AG09309 (cell line): ENCODE data around the gene KLF15.

Experiments used
- DNase-seq: peaks from one replicate; pipeline ENCODE4 v3.0.0-alpha.2; 2010; ENCODE audit warnings: low read depth
- H3K4me3 ChIP-seq: 2 replicates; pipeline ENCODE4 v1.5.1; 2011; ENCODE audit warnings: mild to moderate bottlenecking, low read depth, low read length, moderate library complexity; ENCODE audit not compliant: control insufficient read depth
- CTCF ChIP-seq: IDR thresholded peaks from 2 replicates; pipeline ENCODE4 v1.5.1; 2011; ENCODE audit warnings: mild to moderate bottlenecking, low read depth, low read length, inconsistent platforms; ENCODE audit not compliant: insufficient read depth, control insufficient read depth; ENCODE audit errors: missing control alignments

The KLF15 gene

DNA sequence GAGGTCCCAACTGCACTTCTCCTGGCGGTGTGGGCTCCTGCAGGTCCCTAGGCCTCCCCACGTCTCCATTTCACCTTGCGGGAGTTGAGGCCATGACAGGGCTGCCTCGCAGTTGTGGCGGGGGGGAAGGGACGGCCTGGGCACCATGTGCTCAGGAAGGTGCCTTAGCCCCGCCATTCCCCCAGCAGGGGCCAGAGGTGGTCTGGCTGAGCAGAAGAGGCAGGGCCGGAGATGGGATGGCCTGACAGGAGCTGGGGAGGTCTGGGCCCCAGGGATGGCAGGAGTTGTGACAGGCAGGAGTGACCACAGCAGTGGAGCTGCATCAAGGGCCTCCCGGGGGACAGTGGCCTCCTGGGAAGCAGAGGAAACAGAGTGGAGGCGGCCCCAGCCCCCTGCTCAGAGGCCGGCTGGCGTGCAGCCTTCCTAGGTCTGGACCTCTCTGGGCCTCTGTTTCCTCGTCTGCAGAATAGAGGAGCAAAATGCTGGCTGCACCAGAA, 18.7 kb upstream of the KLF15 start:
- no peak for TF ChIP-seq CTCF
- H3K4me3 ChIP-seq = no peak overlapping the region
- DNase-seq = no peak

DNA sequence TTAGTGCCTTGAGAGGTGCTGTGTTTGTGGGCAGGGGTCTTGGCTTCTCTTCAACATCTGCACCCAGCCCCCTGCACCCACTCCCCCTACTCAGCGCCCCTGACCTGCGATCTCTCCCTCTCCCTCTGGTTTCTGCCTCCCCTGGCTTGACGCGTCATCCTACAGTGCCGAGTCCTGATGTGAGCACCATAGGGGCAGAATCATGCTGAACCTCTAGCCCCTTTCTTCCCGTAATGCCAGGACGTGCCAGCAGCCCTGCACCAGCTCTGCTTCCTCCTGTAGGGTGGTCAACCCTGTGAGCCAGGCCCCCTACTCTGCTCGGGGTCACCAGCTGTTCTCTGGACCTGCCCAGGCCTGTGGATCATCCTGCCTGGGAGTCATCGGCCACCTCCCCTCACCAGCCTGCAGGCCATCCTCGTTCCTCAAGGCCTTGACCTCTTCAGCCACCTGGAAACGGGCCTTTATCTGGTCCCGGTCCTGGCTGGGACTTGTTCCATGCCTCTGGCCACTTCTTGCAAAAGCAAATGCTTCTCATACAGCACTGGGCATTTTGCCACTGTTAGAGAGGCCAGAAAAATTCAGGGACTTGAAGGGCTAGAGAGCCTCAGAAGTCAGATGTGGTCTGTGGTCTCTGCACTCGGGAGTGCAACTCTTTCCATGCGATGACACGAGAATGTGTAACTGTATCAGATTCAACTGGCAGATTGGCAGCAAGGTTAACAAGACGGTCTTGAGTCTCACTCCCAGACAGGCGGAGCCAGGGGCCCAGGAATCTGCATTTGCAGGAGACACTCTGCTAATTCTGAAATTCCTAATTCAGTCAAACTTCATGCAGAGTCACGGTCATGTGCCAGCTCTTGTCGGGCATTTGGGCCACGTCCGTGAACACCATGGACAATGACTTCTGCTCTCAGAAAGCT, 16.7 kb upstream of the KLF15 start:
- no peak overlapping the region for H3K4me3 ChIP-seq
- DNase-seq = peak; percentile 37
- TF ChIP-seq CTCF = no peak

- H3K4me3 ChIP-seq = no peak overlapping the region
- no peak for TF ChIP-seq CTCF
- no peak for DNase-seq
These were observed 16.0 kb upstream of the KLF15 start for GRCh38 chr3:126373146-126373613.

GRCh38 chr3:126372413-126373145, 15.4 kb upstream of the KLF15 start:
- TF ChIP-seq CTCF = no peak
- H3K4me3 ChIP-seq = no peak overlapping the region
- DNase-seq = no peak

DNA sequence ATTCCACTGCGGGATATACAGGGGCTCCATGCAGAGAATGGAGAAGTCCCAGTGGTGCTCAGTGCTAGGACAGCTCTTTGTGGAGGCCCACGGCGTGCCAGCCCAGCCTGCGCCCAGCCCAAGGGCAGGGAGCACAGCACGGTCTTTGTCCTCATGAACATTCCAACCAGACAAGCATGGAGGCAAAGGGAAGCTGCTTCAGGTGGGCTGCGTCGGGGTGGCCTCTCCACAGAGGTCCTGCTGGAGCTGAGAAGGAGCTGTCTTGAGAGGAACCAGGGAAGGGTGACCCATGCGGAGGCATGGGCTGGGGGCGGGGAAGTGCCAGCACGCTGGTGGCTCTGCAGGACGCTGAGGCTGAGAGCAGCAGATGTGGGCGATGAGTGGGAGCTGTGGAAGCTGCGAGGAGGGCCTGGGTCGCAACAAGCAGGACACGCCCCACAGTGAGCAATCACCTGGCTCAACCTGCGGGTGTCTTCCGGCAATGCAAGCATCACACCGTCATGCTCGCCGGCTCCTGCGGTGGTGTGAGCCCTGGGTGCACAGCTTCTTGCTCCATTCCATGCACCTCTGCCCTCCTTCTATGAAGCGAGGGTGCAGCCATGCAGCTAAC, 14.0 kb upstream of the KLF15 start:
- no peak for TF ChIP-seq CTCF
- H3K4me3 ChIP-seq = no peak overlapping the region
- no peak for DNase-seq

DNA sequence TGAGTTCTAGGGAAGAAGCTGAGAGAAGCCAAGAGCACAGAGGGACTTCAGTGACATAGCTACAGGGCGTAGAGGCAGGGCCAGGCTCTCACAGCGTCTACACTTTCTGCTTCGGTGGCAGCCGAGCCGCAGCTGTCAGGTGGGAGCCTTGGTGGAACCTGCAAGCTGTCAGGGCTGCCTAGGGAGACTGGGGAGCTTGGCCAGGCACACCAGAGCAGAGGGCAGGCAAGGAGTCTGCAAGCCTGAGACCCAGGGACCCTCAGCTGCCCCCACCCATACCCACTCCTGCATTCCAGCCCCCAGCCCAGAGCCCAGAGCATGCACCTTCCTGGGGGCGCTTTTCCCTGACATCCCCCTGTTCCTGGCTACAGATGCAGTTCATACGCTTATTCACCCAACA, 13.4 kb upstream of the KLF15 start:
- TF ChIP-seq CTCF = no peak
- H3K4me3 ChIP-seq = no peak overlapping the region
- no peak for DNase-seq
